HG03521 (cell line): Measurements from ENCODE around the gene GLIS2.

Experiments
- ATAC-seq: cut with Tn5 transposase; IDR thresholded peaks from one replicate; pipeline ENCODE4 v1.9.1; 2021; ENCODE audit warnings: mild to moderate bottlenecking, moderate library complexity; ENCODE audit not compliant: unreplicated experiment

GLIS2 gene

DNA sequence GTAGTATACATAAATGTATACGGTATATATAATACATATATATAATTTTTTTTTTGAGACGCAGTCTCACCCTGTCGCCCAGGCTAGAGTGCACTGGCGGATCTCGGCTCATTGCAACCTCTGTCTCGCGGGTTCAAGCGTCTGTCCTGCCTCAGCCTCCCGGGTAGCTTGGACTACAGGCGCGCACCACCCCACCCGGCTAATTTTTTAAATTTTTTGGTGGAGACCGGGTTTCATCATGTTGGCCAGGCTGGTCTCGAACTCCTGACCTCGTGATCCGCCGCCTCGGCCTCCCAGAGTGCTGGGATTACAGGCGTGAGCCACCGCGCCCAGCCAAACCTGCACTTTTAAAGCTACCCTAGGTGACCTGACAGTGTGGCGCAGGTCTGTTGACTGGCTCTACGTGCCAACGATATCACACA lies 34.5 kb downstream of the GLIS2 start:
- peak; percentile 10 for ATAC-seq

DNA sequence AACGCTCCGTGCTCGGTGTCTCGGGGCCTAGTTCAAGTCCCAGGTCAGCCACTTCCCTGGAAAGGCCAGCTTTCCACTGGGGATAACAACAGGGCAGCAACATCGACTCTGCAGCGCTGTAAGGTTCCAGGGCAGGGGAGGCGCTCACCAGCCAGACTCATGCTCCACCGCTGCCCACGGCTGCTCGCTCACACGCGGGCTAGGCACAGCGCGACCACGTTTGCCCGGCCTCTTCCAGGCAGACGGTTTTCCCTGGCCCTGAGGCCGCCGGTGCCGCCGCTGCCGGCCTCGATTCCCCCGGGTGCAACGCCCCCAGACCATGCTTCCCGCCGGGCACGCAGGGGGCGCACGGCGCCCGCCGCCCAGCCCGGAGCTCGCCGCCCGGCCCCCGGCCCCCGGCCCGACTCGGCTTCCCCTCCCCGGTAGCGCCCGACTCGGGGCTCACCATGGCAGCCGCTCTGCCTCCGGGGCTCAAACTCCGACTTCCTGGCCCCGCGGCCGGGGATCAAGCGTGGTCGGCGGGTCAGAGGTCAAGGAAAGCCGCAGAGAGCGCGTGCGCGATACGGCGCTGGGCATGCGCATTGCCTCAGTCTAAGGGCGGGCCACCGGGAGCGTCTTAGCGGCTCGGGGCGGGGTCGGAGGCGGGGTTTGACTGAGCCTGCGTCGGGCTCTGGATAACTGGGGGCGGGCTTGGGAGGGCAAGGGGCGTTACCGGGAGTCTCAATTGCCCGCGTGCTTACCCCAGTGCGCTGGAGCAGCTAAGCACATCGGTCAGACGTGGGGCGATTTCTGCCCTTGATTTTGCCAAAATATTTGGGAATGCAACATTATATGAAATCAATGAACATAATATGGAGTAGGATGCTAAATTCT lies 35.2 kb downstream of the GLIS2 start, which contains the start of gene PAM16:
TSS of gene PAM16 (minus strand) at position 535 of the 873 bp plus-strand sequence. CDS start at position 448, 87 bp downstream.
- ATAC-seq, result peak; percentile 91

DNA sequence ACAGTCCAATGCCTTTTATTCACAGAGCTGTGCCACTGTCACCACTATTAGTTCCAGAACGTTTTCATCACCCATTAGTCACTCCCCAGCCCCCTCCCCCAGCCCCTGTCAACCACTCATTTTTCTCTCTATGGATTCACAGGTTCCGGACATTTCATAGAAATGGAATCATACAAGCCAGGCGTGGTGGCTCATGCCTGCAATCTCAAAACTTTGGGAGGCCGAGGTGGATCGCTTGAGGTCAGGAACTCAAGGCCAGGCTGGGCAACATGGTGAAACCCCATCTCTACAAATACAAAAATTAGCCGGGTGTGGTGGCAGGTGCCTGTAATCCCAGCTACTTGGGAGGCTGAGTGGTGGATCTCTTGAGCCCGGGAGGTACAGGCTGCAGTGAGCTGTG lies 36.0 kb downstream of the GLIS2 start:
- no peak for ATAC-seq

DNA sequence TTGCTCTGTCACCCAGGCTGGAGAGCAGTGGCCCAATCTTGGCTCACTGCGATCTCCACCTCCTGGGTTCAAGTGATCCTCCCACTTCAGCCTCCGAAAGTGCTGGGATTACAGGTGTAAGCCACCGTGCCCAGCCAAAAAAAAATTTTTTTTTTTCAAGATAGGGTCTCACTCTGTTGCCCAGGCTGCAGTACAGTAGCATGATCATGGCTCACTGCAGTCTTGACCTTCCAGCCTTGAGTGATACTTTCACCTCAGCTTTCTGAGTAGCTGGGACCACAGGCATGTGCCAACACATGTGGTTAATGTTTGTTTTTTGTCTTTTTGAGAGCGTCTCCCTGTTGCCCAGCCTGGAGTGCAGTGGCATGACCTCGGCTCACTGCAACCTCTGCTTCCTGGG lies 37.0 kb downstream of the GLIS2 start:
- no peak for ATAC-seq

DNA sequence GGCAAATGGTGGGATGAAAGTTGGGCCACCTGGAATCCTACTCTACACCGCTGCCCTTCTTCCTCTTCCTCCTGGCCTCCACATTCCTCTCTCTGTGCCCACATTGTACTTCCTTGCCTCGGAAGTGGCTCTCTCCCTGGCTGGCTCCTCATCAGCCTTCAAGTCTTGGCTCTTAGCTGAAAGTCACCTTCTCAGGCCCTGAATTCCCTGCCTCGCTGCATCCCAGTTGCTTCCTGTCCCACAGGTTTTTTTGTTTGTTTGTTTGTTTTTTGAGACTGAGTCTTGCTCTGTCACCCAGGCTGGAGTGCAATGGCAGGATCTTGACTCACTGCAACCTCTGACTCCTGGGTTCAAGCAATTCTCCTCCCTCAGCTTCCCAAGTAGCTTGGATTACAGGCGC lies 37.8 kb downstream of the GLIS2 start:
- ATAC-seq, result no peak

DNA sequence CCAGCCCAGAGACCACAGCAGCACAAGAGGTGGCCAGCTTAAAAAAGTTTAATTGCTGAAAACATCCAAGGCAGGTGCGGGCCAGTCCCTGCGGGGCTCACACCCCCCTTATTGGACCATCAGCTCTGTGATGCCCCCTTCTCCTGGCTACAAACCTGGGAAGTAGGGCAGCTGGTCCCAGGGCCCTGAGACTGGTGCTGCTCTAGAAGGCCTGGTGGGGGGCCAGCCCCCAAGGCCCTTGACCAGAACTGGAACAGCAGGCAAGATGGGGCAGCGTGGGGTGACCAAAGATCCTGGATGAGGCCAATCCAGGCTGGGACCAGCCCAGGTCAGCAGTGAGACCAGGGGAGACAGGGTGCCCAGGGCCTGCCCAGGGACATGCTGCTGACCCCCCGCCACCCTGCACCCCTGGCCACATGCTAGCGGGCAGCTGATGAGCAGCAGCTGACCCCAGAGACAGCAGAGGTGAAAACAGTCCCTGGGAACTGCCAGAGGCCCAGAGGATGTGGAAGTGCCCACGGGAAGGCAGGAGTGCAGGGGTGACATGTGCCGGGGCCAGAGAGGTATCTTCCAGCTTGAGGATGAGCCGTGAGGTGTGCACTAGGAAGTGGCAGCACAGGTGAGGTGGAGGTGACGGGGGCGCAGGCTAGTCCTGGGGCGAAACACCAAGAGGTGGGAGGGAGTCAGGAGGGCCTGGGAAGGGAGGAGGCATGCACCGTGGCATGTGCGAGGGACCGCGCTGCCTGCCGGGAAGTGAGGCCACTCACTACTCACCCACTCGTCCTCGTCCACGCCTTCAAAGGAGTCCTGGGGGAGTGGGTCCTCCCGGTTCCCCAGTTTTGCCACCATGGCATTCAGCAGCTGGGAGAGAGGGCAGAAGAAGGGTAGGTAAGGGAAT lies 38.9 kb downstream of the GLIS2 start:
- ATAC-seq, result no peak

DNA sequence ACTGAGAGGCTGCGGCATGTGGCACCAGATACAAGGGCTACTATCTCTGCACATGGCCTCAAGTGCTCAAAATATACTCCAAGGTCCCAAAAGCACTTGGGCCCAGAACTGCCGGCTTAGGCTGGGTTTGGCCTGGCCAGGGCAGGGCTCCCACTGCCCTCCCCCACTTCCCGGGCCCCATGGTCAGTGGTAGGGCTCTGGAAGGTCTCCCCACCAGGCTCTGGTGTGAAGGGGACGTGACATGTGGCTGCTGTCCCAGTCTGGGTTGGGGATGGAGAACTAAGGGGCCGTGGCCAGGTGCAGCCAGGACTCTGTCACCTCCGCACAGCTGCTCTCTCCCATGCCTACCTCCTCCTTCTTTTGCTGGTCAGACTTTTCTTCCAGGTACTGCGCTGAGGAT lies 41.0 kb downstream of the GLIS2 start:
- ATAC-seq, result no peak

DNA sequence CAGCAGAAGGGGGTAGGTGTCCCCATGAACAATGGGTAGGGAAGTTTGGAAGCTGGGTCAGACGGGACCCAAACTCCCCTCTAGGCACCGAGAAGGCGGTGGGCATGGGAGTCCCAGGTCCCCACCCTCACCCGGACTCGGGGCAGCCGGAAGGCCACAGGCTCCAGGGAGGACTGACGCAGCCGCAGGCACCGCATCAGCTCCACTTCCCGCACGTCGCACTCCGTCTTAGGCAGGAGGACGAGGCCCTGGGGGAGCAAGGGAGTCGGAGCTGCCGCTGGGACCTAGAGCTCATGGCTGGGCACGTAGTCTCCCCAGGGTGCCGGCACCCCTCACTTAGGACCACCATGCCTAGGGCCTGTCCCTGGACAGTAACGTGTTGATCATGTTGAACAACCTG lies 42.4 kb downstream of the GLIS2 start:
- no peak for ATAC-seq

DNA sequence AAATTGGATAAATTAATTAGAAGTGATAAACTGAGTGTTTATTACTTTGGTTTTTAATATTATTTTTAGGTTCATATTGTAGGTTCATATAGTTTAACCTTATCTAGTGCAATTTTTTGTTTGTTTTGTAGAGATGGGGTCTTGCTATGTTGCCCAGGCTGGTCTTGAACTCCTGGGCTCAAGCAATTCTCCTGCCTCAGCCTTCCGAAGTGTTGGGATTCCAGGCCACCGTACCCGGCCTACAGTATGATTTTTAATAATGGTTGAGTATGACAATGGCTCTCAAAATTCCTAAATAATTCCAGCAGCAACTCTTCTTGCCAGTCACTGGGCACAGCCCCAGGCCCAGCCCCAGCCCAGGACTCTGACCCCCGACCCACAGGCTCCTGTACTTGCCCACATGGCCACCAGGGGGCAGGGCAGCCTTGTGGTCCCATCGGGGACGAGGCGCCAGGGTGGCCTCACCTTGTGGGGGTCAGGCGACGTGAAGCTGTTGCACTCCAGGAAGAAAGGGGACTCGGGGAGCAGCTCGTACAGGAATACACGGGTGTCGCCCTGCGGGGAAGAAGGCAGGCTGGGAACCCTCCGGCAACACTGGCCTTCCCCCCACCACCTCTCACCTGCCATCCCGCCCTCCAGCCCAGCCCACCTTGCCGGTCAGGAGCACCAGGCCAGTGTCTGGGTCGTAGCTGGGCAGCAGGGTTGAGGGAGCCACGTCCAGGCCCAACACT lies 43.1 kb downstream of the GLIS2 start:
- no peak for ATAC-seq

DNA sequence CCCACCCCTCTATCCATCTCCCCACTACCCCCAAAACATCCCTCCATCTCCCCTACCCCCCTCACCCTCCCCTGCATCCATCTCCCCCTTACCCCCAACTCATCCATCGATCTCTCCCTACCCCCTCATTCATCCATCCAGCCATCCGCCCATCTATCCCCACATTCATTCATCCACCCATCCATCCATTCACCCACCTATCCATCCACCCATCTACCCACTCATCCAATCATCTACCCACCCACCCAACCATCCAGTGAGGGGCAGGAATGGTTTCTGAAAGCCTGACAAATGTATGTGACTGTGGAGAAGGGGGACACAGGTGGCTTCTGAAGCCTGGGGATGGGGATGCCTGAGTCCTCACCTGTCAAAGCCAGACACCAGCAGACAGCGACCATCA lies 44.0 kb downstream of the GLIS2 start:
- ATAC-seq, result no peak

DNA sequence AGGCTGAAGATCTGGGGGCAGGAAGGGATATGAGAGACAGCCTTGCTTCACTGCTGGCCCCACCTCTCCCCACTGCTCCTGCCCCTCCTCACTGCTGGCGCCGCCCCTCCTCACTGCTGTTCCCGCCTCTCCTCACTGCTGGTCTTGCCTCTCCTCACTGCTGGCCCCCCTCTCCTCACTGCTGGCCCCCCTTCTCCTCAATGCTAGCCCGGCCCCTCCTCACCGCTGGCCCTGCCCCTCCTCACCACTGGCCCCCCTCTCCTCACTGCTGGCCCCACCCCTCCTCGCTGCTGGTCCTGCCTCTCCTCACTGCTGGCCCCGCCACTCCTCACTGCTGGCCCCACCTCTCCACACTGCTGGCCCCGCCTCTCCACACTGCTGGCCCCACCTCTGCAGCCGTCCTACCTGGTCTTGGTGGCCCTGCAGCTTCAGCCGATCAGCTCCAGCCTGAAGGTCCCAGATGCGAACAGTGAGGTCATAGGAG lies 44.7 kb downstream of the GLIS2 start:
- no peak for ATAC-seq

DNA sequence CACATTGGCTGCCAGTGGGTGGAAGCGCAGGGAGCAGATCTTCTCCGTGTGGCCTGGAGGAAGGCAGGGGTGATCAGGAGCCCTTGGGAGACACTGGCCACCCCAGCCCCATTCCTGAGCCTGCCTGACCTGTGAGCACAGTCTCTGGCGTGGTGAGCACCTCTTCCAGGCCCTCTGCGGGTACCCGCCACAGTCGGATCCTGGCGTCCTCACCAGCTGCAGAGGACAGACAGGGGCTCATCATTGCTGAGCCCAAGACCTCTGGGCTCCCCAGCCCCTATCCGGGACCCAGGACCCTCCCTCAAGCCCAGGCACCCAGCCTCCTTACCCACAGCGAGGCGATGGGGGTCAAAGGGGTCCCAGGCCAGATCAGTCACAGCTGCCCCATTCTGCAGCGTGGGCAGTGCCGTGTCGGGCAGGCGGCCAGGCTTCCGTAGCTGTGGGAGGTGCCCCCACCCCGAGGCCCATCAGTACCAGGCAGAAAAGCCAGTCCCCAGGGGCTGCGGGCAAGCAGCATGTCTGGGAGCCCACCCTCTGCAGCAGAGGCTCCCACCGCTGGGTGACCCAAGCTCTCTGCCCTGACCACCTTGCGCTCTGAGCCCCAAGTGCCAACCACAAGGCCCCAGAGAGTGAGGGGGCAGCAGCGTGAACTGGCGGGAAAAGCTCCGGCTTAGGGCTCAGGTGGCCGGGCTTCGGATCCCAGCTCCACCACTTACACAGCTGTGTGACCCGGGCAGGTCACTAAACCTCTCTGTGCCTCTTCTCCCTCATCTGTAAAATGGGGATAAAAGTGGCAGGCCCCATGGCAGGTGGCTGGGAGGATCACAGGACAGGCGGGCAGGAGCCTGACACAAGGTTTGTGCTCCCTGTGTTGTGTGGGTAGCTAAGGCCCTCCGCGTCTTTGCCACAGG lies 45.4 kb downstream of the GLIS2 start:
- ATAC-seq, result no peak

DNA sequence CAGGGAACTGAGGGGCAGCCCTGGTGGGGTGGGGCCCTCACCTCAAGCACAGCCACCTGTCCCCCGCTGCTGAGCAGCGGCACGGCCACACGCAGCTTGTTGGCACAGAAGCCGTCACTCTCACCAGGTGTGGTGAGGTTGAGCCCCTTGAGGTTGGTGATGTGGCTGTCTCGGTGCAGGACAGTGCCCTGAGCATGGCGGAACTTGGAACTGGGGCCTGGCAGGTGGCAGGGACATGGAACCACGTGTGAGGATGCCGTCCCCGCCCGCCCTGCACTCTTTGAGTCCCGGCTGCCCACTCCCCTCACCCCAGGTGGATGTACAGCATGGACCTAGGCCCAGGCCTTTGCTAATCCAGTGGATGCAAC lies 46.1 kb downstream of the GLIS2 start:
- no peak for ATAC-seq

DNA sequence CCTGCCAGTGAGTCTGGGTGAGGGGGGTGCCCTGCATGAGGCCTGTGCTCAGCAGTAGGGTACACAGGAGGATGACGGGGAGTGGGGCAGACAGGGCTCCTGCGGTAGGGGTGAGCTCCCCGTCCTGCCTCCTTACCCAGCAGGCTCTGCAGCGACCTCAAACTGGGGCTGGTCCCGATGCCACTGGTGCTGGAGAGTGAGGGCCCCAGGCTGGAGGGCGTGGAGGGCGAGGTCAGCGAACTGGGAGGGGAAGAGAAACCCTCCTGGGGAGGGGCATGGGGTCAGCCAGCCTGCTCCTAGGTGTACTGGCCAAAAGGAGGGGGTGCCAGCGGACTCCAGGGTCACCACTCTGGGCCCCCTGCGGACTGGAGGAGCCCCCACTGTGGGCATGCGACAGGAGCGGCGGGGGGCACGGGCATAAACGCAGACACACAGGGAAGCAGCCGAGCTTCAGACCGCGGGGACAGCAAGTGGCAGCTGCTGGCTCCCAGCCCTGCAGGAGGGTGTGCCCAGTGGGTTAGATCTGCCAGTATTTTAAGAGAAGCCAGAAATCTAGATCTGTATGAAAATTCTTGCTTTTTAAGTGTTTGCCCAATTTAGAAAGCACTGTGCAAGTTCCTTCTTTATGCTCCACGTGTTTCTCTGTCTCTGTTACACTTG lies 46.7 kb downstream of the GLIS2 start:
- ATAC-seq, result no peak

DNA sequence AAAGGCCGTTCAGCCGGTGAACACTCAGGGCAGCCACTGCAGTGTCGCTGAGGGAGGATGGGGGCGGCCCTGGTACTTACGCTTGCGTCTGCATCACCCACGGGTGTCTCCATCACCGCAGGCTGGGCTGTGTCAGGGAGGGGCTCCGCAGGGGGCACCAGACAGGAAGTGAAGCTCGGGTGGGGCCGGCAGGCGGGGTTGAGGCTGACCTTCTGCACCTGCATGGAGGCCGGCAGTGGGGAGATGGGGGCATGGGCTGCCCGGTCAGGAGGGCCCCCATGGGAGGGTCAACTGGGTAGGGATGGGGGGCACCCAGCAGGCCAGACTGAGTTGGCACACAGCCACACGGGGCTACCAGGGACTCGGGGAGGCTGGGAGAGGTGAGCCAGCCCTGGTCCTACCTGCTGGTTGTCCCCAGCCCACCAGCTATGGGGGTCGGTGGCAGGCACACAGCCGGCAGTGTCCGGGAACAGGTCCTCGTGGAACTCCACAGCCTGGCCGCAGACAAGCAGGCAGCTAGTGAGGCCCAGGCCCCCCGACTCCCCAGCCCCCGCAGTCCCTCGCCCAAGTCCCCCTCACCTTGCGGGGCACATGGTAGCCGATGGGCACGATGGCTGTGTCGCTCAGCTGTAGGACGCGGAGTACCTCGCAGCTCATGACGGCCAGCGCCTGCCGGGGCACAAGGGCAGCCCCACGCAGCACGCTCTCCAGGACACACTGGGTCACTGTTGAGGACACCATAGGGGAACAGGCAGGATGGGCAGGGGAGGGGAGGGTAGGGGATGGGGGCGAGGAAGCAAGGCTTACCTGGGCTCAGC lies 48.5 kb downstream of the GLIS2 start:
- ATAC-seq, result no peak

DNA sequence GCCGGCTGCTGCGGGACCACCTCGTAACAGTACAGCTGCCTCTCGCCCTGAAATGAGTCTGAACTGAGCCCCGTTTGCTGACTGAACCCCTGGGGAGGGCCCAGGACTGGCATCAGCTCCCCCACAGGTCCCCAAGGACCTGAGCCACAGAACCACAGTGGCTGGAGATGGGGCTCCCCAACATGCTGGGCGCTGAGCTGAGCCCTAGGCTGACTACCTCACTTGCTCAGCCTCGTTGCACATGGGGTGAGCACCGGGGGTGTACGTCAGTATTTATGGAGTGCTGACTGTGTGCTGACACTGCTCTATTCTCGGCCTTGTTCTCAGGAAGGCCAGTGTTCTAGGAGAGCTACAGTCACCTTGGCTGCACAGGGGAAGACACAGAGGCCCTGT lies 49.1 kb downstream of the GLIS2 start:
- ATAC-seq, result peak; percentile 49

DNA sequence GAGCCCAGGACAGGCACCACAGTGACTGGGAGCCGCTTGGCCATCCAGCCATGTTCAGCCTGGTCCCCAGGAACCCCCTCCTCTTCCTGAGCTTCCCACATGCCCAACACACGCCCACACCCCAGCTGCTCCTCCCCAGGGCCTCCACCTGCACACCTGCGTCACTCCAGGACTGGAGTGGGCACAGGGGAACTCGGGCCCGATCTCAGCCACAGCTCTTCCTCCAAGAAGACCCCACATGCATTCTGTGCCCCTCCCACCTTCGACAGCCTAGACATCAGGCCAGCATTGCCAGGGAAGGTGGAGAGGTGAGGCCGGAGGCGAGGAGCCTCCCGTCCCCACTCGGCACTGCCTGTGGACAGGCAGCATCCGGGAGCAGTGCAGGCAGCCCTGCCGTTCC lies 49.7 kb downstream of the GLIS2 start:
- no peak for ATAC-seq

DNA sequence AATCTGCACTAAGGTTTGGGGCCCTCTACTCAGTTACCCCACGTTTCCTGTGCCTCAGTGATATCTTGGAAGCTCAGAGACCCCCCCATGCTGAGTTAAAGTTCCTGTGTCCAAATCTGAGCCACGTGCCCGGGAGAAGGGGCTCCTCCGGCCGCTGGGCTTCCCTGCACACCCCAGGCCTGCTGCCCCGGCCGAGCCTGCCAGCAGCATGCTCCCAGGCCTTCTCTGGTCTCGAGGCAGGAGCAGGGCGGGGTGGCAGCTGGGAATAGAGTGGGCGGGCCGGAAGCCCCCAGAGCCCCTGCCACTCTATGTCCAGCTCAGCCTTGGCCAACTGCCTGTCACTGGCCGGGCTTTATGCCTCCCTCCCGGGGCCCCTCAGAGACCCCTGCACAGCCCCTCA lies 50.1 kb downstream of the GLIS2 start:
- ATAC-seq, result no peak

DNA sequence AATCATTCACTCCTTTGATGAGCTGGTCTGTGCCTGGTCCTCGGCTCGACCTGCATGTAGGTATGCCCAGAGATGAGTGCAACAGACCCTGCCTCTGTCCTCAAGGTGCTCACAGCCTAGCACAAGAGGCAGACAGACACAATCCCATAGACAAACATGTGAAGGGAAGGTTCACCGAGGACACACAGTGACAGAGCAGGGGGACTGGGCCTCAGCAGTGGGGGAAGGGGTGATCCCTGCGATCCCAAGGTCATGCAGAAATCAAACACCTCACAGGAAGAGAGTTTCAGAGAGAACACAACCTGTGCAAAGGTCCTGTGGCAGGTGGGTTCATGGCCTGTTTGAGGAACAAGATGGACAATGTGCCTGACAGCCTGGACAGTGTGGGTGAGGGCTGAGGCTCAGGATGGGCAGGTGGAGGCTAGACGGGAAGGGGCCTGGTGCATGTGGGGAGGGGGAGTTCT lies 51.6 kb downstream of the GLIS2 start:
- no peak for ATAC-seq
